ENCODE measurements around the gene FAR2. TPM values are rescaled to one million over a fixed set of nuclear protein-coding genes. Genes with fewer than 3 reads are reported as not detected.
A peak's percentile ranks its signal among the peaks of the same experiment; 100 is the strongest.
"Not testable (repeated sequence)": the region's sequence is repeated elsewhere in the genome, so short reads cannot be mapped to it uniquely, and the experiment has no call there.

Gene FAR2
- total RNA-seq, 2 donors from 2014 or later, result 4.9 to 8.2 TPM

DNA sequence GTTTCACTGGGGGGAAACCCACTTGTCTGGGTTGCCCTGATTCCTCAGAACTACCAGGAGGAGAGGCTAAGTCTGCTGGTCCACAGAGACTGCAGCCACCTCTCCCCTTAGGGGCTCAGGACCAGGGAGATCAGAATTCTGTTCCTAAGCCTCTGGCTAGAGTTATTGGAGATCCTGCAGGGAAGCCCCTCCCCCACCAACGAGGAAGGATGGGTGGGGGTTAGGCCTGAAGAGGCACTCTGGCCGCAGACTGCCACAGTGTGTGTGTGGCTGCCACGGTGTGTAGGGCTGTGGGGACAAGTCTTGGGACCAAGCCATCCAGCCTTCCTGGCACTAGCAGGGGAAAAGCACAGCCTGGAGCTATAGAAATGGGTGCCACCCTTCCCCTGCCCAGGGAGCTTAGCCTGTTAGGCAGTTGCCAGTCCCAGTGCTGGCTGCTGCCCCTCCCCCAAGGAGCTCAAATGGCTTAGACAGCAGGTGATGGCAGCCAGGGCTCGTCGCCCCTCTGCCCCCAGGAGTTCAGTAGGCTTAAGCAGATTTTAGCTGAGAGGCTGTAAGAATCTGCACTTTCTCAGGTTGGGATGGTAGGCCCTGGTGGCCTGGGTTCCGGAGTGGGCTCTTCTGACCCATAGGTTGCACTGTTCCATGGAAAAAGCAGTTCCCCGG, 124.2 kb downstream of the FAR2 start:
- no peaks in the 10 kb centered on the region for H3K9me3 Mint-ChIP-seq
- no peak overlapping the region for H3K27ac Mint-ChIP-seq
- ATAC-seq (no peak), DNase-seq (ENCODE audit: low spot score in 2 of 2) (no peak)
- no peaks in the 10 kb centered on the region for H3K36me3 Mint-ChIP-seq

- ATAC-seq (no peak), DNase-seq (ENCODE audit: low spot score in 2 of 2) (no peak)
- no peak overlapping the region for H3K27ac Mint-ChIP-seq
- no peaks in the 10 kb centered on the region for H3K9me3 Mint-ChIP-seq
- peaks cover 0 to under 1% of the 10 kb centered on the region in 2 donors for H3K36me3 Mint-ChIP-seq
These were observed 126.8 kb downstream of the FAR2 start for GRCh38 chr12:29275834-29276233.

- DNase-seq (ENCODE audit: low spot score in 2 of 2), result no peak
- Mint-ChIP-seq H3K9me3 (no peaks in the 10 kb centered on the region), H3K27ac (no peak overlapping the region), H3K36me3 (peaks cover 0 to 9% of the 10 kb centered on the region in 2 donors)
- ATAC-seq, result no peak
These were observed 128.2 kb downstream of the FAR2 start for GRCh38 chr12:29277231-29277630.

GRCh38 chr12:29278673-29279420, 129.8 kb downstream of the FAR2 start:
- peaks cover 0 to 9% of the 10 kb centered on the region in 2 donors for H3K36me3 Mint-ChIP-seq
- H3K27ac Mint-ChIP-seq, result no peak overlapping the region
- no peak for DNase-seq (ENCODE audit: low spot score in 2 of 2)
- ATAC-seq, result no peak
- no peaks in the 10 kb centered on the region for H3K9me3 Mint-ChIP-seq

DNA sequence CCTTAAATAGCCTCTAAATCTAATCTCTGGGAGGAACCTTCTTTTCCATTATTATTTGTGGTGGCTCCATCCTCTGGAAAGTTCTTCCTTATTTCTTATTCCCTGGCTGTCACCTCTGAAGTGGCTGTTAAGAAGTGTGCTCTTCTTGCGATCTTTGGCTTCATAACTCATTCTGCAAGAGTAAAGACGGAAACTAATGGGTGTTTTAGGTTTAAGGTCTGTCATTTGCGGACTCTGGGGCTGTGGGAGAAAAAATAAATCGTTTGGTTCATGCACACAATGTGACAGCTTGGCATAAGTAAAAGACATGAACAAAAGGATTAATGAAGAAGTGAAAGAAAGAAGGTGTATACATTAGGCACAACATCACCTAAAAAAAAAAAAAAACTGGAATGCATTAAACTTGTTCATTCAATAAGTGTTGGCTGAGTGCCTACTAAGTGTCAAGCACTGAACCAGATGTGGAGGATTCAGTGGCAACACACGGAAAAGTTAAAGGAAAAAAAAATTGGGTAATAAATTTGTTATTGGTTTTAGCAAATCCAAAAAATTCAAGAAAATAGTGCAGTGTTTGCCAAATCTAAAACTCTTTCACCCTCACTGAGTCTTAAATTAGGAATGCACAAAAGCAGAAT, 132.4 kb downstream of the FAR2 start:
- no peak overlapping the region for H3K27ac Mint-ChIP-seq
- H3K36me3 Mint-ChIP-seq, result peaks cover 0 to 9% of the 10 kb centered on the region in 2 donors
- DNase-seq (ENCODE audit: low spot score in 2 of 2), result no peak
- ATAC-seq, result no peak
- no peaks in the 10 kb centered on the region for H3K9me3 Mint-ChIP-seq

- Mint-ChIP-seq H3K9me3 (no peaks in the 10 kb centered on the region), H3K27ac (no peak overlapping the region), H3K36me3 (peaks cover 0 to 9% of the 10 kb centered on the region in 2 donors)
- ATAC-seq (no peak), DNase-seq (ENCODE audit: low spot score in 2 of 2) (no peak)
These were observed 133.1 kb downstream of the FAR2 start for GRCh38 chr12:29282031-29282816.

DNA sequence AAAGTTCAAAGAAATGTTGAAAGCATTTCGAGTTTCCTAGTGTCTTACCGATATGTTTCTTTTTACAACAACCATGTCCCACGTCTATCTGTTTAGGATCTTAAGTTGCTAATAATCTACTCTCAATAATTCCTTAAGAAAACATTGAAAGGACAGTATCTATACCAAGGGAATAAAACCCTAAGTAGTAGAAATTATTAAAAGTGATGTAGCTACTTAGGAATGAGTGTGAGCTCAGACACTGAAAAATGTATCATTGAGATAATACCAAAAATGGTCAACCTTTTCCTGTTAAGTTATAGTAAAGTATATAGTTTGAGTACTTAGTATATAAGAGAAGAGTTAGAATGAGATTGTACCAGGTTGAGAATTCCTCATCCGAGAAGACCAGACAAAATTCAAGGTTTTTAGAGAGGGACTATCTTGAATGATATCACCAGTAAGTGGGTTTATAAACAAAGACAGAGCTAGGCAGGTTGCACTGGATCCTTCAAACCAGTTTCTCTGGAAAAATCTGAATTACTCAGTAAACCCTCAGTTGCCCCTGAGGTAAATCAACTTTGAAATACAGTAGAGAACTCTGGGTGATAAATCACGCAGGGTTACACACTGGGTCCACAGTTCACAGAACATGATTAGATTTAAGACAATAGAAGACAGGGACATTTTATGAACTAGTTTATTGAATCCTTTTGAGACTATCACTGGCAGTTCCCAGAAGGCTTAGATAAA, 135.1 kb downstream of the FAR2 start:
- H3K9me3 Mint-ChIP-seq, result no peaks in the 10 kb centered on the region
- ATAC-seq (no peak), DNase-seq (ENCODE audit: low spot score in 2 of 2) (no peak)
- peaks cover under 1 to 10% of the 10 kb centered on the region in 2 donors for H3K36me3 Mint-ChIP-seq
- no peak overlapping the region for H3K27ac Mint-ChIP-seq

GRCh38 chr12:29286081-29286790, 137.2 kb downstream of the FAR2 start:
- ATAC-seq (no peak), DNase-seq (ENCODE audit: low spot score in 2 of 2) (no peak)
- peaks cover 5 to 11% of the 10 kb centered on the region in 2 donors for H3K36me3 Mint-ChIP-seq
- no peak overlapping the region for H3K27ac Mint-ChIP-seq
- H3K9me3 Mint-ChIP-seq, result peaks cover 0 to 5% of the 10 kb centered on the region in 2 donors

DNA sequence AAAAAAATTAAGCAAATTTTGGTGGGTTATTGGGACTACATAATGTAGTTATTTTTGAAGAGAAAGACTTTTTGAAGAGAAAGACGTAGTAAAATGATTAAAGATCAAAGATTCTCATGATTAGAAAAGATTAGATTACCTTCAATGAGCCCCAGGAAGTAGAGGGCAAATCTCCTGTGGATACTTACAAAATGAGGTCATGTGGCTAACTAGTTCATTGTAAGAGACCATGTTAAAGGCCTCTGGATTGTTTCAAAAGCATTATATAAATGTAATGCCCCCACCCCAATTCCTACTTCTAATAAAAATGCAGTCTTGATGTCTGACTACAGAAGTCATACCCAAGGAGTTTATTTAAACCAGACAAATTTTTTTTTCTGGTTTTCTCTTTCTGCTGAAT, 138.5 kb downstream of the FAR2 start:
- DNase-seq (ENCODE audit: low spot score in 2 of 2) (no peak), ATAC-seq (no peak)
- H3K9me3 Mint-ChIP-seq, result peaks cover 0 to 5% of the 10 kb centered on the region in 2 donors
- H3K36me3 Mint-ChIP-seq, result peaks cover 5 to 7% of the 10 kb centered on the region in 2 donors
- no peak overlapping the region for H3K27ac Mint-ChIP-seq

GRCh38 chr12:29288031-29288430, 139.0 kb downstream of the FAR2 start:
- Mint-ChIP-seq H3K9me3 (peaks cover 0 to 5% of the 10 kb centered on the region in 2 donors), H3K36me3 (peaks cover 5 to 7% of the 10 kb centered on the region in 2 donors), H3K27ac (no peak overlapping the region)

DNA sequence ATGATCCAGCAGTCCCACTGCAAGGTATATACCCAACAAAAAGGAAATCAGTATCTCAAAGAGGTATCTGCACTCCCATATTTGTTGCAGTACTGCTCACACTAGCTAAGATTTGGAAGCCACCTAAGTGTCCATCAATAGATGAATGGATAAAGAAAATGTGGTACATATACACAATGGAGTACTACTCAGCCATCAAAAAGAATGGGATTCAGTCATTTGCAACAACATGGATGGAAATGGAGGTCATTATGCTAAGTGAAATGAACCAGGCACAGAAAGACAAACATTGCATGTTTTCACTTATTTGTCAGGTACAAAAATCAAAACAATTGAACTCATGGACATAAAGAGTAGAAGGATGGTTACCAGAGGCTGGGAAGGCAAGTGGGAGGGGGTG, 141.4 kb downstream of the FAR2 start:
- ATAC-seq; H3K36me3 Mint-ChIP-seq; DNase-seq (ENCODE audit: low spot score in 2 of 2); H3K27ac Mint-ChIP-seq; H3K9me3 Mint-ChIP-seq: not testable (repeated sequence)

More at GRCh38 chr12:29288031-29288430, 139.0 kb downstream of the FAR2 start:
- DNase-seq (ENCODE audit: low spot score in 2 of 2) (no peak), ATAC-seq (no peak)

DNA sequence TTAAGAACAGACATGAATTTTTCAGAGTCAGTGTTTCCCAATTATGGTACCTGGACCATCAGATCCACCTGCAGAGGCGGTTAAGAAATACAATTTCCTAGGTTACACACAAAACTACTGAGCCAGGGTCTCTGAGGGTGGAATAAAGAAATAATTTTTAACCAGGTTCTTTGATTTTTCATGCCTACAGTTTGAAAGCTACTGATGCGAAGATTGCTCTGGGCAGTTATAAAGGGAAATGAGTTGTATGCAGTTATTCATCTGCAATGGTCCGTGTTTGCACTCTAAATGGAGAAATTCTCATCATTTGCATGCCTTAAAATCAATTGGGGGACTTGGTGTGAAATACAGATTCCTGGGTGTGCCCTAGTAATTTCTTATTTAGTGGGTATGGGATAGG, 142.1 kb downstream of the FAR2 start:
- DNase-seq (ENCODE audit: low spot score in 2 of 2) (no peak), ATAC-seq (no peak)
- Mint-ChIP-seq H3K9me3 (peaks cover 0 to 5% of the 10 kb centered on the region in 2 donors), H3K27ac (no peak overlapping the region), H3K36me3 (peaks cover 5 to 7% of the 10 kb centered on the region in 2 donors)

- no peak for ATAC-seq
- Mint-ChIP-seq H3K36me3 (no peaks in the 10 kb centered on the region), H3K9me3 (no peaks in the 10 kb centered on the region), H3K27ac (no peak overlapping the region)
- DNase-seq (ENCODE audit: low spot score in 2 of 2), result no peak
These were observed 150.6 kb downstream of the FAR2 start for GRCh38 chr12:29299633-29300032.

GRCh38 chr12:29301114-29301513, 152.0 kb downstream of the FAR2 start:
- H3K9me3 Mint-ChIP-seq, result no peaks in the 10 kb centered on the region
- no peak for DNase-seq (ENCODE audit: low spot score in 2 of 2)
- ATAC-seq, result no peak
- no peaks in the 10 kb centered on the region for H3K36me3 Mint-ChIP-seq
- H3K27ac Mint-ChIP-seq, result peak overlapping the region in 1 of 2 donors; percentile 19

DNA sequence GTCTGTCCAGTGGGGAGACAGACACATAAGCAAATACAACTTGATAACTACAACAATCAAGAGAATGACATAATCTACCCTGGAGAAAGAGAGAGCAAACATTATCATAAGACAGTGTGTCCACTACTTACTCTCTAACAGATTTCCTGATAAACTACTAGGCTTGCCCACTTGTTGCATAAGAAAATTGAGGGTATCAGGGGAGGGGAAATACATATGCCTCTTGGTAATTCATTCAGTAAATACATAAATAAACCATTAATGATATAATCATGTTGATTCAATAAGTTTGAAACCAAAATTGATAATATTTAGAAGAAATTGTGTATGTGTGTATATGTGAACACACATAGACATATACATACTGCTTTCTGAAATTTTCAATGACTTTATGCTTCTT, 155.3 kb downstream of the FAR2 start:
- H3K27ac Mint-ChIP-seq, result no peak overlapping the region
- DNase-seq (ENCODE audit: low spot score in 2 of 2), result no peak
- no peaks in the 10 kb centered on the region for H3K36me3 Mint-ChIP-seq
- H3K9me3 Mint-ChIP-seq, result no peaks in the 10 kb centered on the region
- ATAC-seq, result no peak

GRCh38 chr12:29306266-29306665, 157.2 kb downstream of the FAR2 start:
- no peak for ATAC-seq
- Mint-ChIP-seq H3K36me3 (no peaks in the 10 kb centered on the region), H3K27ac (no peak overlapping the region), H3K9me3 (no peaks in the 10 kb centered on the region)
- no peak for DNase-seq (ENCODE audit: low spot score in 2 of 2)

Measured in activated naive CD4-positive, alpha-beta T cell treated with anti-CD3 and anti-CD28 coated beads, Interleukin-2, amount 50 U/mL, for 72 hours (primary cell).